Measurements from ENCODE around the gene OR10A3. TPM values are rescaled to one million over a fixed set of nuclear protein-coding genes. Genes with fewer than 3 reads are reported as not detected.

The OR10A3 gene
- total RNA-seq, 1 donor from 2014 or later, result not detected

GRCh38 chr11:7931168-7931567, 10.3 kb downstream of the OR10A3 start, which contains the start of gene OR10A6:
Gene OR10A6 (minus strand): TSS chr11:7931268. CDS start chr11:7928662, 2,606 bp downstream.
- no peak within 1 kb of the TSS for H3K4me2 ChIP-seq
- no peaks in the 10 kb centered on the region for H3F3A ChIP-seq (ENCODE audit: low read depth)
- Mint-ChIP-seq H3K4me1 (no peaks in the 10 kb centered on the region), H3K27ac (no peak within 1 kb of the TSS), H3K27me3 (ENCODE audit: insufficient read depth, low read depth) (peaks cover 2% of the 10 kb centered on the region), H3K9me3 (peaks cover 1% of the 10 kb centered on the region), H3K4me3 (no peak within 1 kb of the TSS), H3K36me3 (no peaks in the 10 kb centered on the region)
- no peaks in the 10 kb centered on the region for H3K36me3 ChIP-seq
- TF ChIP-seq EZH2 (IDR thresholded peaks at IDR 0.05) (no peak), EZH2phosphoT487 (IDR thresholded peaks at IDR 0.05) (no peak)
- TF ChIP-seq, protein P1, sequence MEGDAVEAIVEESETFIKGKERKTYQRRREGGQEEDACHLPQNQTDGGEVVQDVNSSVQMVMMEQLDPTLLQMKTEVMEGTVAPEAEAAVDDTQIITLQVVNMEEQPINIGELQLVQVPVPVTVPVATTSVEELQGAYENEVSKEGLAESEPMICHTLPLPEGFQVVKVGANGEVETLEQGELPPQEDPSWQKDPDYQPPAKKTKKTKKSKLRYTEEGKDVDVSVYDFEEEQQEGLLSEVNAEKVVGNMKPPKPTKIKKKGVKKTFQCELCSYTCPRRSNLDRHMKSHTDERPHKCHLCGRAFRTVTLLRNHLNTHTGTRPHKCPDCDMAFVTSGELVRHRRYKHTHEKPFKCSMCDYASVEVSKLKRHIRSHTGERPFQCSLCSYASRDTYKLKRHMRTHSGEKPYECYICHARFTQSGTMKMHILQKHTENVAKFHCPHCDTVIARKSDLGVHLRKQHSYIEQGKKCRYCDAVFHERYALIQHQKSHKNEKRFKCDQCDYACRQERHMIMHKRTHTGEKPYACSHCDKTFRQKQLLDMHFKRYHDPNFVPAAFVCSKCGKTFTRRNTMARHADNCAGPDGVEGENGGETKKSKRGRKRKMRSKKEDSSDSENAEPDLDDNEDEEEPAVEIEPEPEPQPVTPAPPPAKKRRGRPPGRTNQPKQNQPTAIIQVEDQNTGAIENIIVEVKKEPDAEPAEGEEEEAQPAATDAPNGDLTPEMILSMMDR (IDR thresholded peaks at IDR 0.05), result no peak
- H3K4me1 ChIP-seq, result no peaks in the 10 kb centered on the region
- H3K9me3 ChIP-seq (ENCODE audit: low read depth), result no peaks in the 10 kb centered on the region
- H3K9ac ChIP-seq, result no peak within 1 kb of the TSS
- H3K27ac ChIP-seq, result no peak within 1 kb of the TSS
- no peaks in the 10 kb centered on the region for H3K79me2 ChIP-seq (ENCODE audit: low read depth)
- no peak within 1 kb of the TSS for H3K4me3 ChIP-seq
- no peaks in the 10 kb centered on the region for H3K27me3 ChIP-seq
- no peak within 1 kb of the TSS for H2AFZ ChIP-seq (replicated peaks)
- DNase-seq (ENCODE audit: low spot score), result no peak
- no peaks in the 10 kb centered on the region for H4K20me1 ChIP-seq (ENCODE audit: low read depth)

DNA sequence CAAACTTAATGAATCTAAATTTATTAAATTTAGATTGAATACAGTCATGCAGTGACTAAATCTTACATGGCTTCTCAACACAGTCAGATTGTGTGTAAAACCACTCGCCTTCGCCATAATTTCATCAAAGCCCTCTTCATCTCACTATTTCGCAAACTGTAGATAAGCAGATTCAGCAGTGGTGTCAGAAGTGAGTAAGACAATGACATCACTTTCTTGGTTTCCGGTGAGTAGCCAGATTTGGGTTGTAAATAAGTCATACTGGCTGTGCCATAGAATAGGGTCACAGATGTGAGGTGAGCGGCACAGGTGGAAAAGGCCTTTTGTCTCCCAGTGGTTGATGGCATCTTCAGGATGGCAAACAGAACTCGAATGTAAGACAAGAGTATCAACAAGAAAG, 13.9 kb downstream of the OR10A3 start:
- Histone ChIP-seq H3K4me2 (no peak overlapping the region), H3K9ac (no peak overlapping the region), H3K27me3 (no peaks in the 10 kb centered on the region), H2AFZ (replicated peaks) (no peak overlapping the region), H3K4me3 (no peak overlapping the region), H3F3A (ENCODE audit: low read depth) (no peaks in the 10 kb centered on the region), H3K79me2 (ENCODE audit: low read depth) (no peaks in the 10 kb centered on the region), H3K9me3 (ENCODE audit: low read depth) (no peaks in the 10 kb centered on the region), H4K20me1 (ENCODE audit: low read depth) (no peaks in the 10 kb centered on the region), H3K4me1 (no peaks in the 10 kb centered on the region), H3K36me3 (no peaks in the 10 kb centered on the region), H3K27ac (no peak overlapping the region)
- Mint-ChIP-seq H3K4me1 (no peaks in the 10 kb centered on the region), H3K4me3 (no peak overlapping the region), H3K27me3 (ENCODE audit: insufficient read depth, low read depth) (no peaks in the 10 kb centered on the region), H3K27ac (no peak overlapping the region), H3K36me3 (no peaks in the 10 kb centered on the region), H3K9me3 (no peaks in the 10 kb centered on the region)
- TF ChIP-seq EZH2phosphoT487 (IDR thresholded peaks at IDR 0.05), result no peak
- TF ChIP-seq, protein P1 (IDR thresholded peaks at IDR 0.05), result no peak
- DNase-seq (ENCODE audit: low spot score), result no peak

DNA sequence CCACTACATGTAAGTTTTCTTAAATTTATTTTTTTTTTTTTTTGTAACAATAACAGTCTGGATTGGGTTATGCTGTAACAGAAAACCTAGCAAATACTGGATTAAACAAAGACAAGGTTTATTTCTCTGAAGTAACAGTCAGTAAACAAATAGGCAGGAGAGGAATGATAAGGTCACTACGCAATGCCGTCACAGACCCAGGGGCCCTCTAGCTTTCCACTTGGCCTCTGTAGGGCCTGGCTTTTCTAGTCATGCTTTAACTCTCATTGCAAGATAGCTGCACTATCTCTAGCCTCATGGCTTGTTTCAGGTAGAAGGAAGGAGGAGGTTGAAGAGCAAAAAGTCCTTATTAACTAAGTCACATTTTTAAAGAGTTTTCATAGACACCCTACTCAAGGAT, 17.0 kb downstream of the OR10A3 start:
- H3K4me1 Mint-ChIP-seq, result no peaks in the 10 kb centered on the region
- no peak for DNase-seq (ENCODE audit: low spot score)
- H3K4me3 ChIP-seq, result no peak overlapping the region
- no peaks in the 10 kb centered on the region for H3F3A ChIP-seq (ENCODE audit: low read depth)
- H3K9me3 ChIP-seq (ENCODE audit: low read depth), result no peaks in the 10 kb centered on the region
- no peaks in the 10 kb centered on the region for H3K36me3 ChIP-seq
- no peak overlapping the region for H3K4me2 ChIP-seq
- H3K27ac ChIP-seq, result no peak overlapping the region
- H3K79me2 ChIP-seq (ENCODE audit: low read depth), result no peaks in the 10 kb centered on the region
- no peaks in the 10 kb centered on the region for H3K4me1 ChIP-seq
- H3K27ac Mint-ChIP-seq, result no peak overlapping the region
- H3K27me3 ChIP-seq, result no peaks in the 10 kb centered on the region
- no peak overlapping the region for H2AFZ ChIP-seq (replicated peaks)
- no peaks in the 10 kb centered on the region for H3K36me3 Mint-ChIP-seq
- TF ChIP-seq, protein P1 (IDR thresholded peaks at IDR 0.05), result no peak
- TF ChIP-seq EZH2 (IDR thresholded peaks at IDR 0.05), result no peak
- no peak for TF ChIP-seq EZH2phosphoT487 (IDR thresholded peaks at IDR 0.05)
- no peaks in the 10 kb centered on the region for H4K20me1 ChIP-seq (ENCODE audit: low read depth)
- H3K9me3 Mint-ChIP-seq, result no peaks in the 10 kb centered on the region
- H3K4me3 Mint-ChIP-seq, result no peak overlapping the region
- H3K27me3 Mint-ChIP-seq (ENCODE audit: insufficient read depth, low read depth), result no peaks in the 10 kb centered on the region
- no peak overlapping the region for H3K9ac ChIP-seq
